ENCODE measurements around the gene FIP1L1.

Gene FIP1L1, protein sequence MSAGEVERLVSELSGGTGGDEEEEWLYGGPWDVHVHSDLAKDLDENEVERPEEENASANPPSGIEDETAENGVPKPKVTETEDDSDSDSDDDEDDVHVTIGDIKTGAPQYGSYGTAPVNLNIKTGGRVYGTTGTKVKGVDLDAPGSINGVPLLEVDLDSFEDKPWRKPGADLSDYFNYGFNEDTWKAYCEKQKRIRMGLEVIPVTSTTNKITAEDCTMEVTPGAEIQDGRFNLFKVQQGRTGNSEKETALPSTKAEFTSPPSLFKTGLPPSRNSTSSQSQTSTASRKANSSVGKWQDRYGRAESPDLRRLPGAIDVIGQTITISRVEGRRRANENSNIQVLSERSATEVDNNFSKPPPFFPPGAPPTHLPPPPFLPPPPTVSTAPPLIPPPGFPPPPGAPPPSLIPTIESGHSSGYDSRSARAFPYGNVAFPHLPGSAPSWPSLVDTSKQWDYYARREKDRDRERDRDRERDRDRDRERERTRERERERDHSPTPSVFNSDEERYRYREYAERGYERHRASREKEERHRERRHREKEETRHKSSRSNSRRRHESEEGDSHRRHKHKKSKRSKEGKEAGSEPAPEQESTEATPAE

DNA sequence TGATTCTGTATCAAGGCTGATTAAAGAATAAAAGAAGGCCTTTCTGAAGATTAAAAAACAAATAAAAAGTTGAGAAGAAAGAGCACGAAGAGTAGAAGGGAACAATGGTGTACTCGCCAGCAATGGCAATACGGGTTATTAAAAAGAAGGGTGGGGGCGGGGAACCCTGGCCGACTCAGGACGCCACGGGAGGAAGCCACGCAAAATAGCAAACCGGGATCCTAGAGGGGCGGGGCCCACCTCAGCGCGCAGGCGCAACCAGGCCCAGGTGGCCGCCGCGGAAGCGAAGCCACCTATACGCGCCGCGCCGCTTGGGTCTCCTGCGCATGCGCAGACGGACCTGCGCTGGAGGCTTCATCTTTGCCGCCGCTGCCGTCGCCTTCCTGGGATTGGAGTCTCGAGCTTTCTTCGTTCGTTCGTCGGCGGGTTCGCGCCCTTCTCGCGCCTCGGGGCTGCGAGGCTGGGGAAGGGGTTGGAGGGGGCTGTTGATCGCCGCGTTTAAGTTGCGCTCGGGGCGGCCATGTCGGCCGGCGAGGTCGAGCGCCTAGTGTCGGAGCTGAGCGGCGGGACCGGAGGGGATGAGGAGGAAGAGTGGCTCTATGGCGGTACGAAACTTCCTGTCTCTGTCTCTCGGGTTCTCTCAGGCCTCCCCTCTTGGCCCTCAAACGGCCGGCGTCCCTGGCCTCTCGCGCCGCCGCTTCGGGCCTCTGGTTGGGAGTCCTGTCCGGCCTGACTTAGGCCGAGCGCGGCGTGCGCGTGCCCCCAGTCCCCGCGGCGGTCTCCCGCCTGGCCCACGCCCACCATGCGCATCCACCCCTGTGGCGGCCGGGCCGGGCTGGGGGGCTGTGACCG, at the start of gene FIP1L1:
Gene FIP1L1 (plus strand): TSS at position 323 of the 852 bp plus-strand sequence. CDS start 198 bp downstream, at position 521.
- TF ChIP-seq GATA3 (IDR thresholded peaks at IDR 0.05; ENCODE audit: low read depth, low read length) (no peak), GATA2 (IDR thresholded peaks at IDR 0.05; ENCODE audit: low read depth, low read length) (no peak)

GRCh38 chr4:53346920-53347852, 30.3 kb upstream of the FIP1L1 start:
- TF ChIP-seq GATA2 (IDR thresholded peaks at IDR 0.05; ENCODE audit: low read depth, low read length), result no peak
- no peak for TF ChIP-seq GATA3 (IDR thresholded peaks at IDR 0.05; ENCODE audit: low read depth, low read length)

GRCh38 chr4:53348046-53348445, 29.4 kb upstream of the FIP1L1 start:
- TF ChIP-seq GATA3 (IDR thresholded peaks at IDR 0.05; ENCODE audit: low read depth, low read length) (no peak), GATA2 (IDR thresholded peaks at IDR 0.05; ENCODE audit: low read depth, low read length) (no peak)

DNA sequence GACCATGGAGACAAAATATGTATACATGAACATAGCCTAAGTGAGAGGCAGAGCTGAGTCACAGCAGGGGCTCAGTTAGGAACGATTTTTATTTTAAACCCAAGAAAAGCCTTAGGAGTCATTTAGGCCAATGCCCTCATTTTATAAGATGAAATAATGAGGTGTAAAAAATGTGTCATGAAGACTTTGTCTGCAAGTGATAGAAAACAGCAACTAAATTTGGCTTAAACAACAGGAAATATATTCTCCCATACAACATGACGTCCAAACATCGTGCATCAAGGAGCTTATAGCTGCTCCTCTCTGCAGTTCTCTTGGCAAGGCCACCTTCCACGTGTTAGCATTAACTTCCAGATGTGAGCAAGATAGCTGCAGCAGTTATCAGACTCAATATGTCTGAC, 28.4 kb upstream of the FIP1L1 start:
- TF ChIP-seq GATA2 (IDR thresholded peaks at IDR 0.05; ENCODE audit: low read depth, low read length) (no peak), GATA3 (IDR thresholded peaks at IDR 0.05; ENCODE audit: low read depth, low read length) (no peak)

GRCh38 chr4:53354012-53354722, 23.3 kb upstream of the FIP1L1 start:
- no peak for TF ChIP-seq GATA2 (IDR thresholded peaks at IDR 0.05; ENCODE audit: low read depth, low read length)
- TF ChIP-seq GATA3 (IDR thresholded peaks at IDR 0.05; ENCODE audit: low read depth, low read length), result no peak

DNA sequence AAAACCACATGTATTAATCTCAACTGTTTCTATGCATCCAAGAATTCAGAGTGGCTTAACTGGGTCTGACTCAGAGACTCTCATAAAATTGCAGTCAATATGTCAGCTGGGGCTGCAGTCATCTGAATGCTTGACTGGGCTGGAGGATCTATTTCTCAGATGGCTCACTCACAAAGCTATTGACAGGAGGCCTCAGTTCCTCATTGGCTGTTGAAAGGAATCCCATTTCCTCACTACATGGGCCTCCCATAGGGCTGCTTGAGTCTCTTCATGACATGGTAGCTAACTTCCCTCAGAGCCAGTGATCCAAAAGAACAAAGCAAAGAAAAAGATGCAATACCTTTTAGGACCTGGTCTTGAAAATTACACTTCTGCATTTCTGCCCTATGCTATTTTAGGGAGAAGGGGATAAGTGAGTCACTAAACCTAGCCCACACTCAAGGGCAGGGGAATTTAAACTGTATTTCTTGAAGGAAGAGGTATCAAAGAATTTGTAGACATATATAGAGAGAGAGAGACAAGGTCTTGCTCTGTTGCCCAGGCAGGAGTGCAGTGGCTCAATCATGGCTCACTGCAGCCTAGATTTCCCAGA, 21.4 kb upstream of the FIP1L1 start:
- no peak for TF ChIP-seq GATA3 (IDR thresholded peaks at IDR 0.05; ENCODE audit: low read depth, low read length)
- no peak for TF ChIP-seq GATA2 (IDR thresholded peaks at IDR 0.05; ENCODE audit: low read depth, low read length)

- TF ChIP-seq GATA2 (IDR thresholded peaks at IDR 0.05; ENCODE audit: low read depth, low read length) (no peak), GATA3 (IDR thresholded peaks at IDR 0.05; ENCODE audit: low read depth, low read length) (no peak)
Measured at GRCh38 chr4:53361451-53361850, 16.0 kb upstream of the FIP1L1 start.

DNA sequence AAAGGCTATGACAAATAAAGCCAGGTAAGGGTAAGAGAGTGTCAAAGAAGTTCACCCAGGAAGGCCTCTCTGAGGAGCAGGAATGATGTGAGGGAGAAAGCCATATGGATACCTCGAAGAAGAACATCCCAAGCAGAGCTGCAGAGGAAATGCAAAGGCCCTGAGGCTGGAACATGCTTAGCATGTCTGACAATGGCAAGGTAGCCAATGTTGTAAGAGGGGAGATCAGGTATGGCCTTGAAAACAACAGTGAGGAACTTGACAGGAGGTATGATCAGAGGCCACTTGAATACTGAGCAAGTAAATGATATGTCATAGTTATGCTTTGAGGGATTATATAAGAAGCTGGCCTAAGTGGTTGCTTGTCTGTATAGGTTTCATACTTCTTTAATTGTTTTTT, 15.3 kb upstream of the FIP1L1 start:
- no peak for TF ChIP-seq GATA2 (IDR thresholded peaks at IDR 0.05; ENCODE audit: low read depth, low read length)
- TF ChIP-seq GATA3 (IDR thresholded peaks at IDR 0.05; ENCODE audit: low read depth, low read length), result no peak

DNA sequence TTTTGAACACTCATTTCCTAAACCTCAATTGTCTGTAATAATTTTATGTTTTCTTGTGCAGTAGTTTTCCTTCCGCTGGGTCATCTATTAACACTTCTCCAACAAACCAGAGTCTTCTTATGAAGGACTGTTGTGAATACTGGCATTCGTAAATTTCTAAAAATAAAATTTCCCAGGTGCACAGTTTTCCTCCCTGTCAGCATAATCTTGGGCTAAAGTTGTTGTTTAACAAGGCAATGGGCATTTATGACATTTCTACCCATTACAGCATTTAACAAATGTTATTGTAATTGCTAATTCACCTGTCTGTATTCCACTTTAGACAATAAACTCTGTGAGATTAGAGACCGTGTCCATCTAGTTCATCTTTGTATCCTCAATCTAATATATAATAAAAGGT, 12.8 kb upstream of the FIP1L1 start:
- TF ChIP-seq GATA3 (IDR thresholded peaks at IDR 0.05; ENCODE audit: low read depth, low read length) (no peak), GATA2 (IDR thresholded peaks at IDR 0.05; ENCODE audit: low read depth, low read length) (no peak)

DNA sequence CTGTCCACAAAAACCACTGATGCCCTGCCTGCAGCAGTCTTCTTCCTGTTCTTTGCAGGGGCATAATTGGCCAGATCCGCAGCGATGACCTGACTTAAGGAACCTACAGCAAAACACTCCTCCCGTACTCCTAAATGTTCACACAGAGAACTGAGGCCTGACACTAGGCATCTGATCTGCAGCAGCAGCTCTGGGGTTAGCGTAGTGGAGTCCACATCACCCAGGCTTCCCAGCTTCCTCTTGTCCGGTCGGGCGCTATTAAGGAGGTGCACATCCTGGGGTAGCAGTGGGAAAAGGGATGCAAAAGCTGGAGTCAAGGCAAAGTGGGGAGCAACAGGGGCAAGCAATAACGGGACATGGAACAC, 12.3 kb upstream of the FIP1L1 start:
- TF ChIP-seq GATA2 (IDR thresholded peaks at IDR 0.05; ENCODE audit: low read depth, low read length), result no peak
- TF ChIP-seq GATA3 (IDR thresholded peaks at IDR 0.05; ENCODE audit: low read depth, low read length), result no peak

GRCh38 chr4:53365486-53366300, 11.7 kb upstream of the FIP1L1 start, which contains the start of gene SCFD2:
TSS of gene SCFD2 (minus strand) at chr4:53366061.
- TF ChIP-seq GATA2 (IDR thresholded peaks at IDR 0.05; ENCODE audit: low read depth, low read length) (peak; percentile 63), GATA3 (IDR thresholded peaks at IDR 0.05; ENCODE audit: low read depth, low read length) (no peak)

DNA sequence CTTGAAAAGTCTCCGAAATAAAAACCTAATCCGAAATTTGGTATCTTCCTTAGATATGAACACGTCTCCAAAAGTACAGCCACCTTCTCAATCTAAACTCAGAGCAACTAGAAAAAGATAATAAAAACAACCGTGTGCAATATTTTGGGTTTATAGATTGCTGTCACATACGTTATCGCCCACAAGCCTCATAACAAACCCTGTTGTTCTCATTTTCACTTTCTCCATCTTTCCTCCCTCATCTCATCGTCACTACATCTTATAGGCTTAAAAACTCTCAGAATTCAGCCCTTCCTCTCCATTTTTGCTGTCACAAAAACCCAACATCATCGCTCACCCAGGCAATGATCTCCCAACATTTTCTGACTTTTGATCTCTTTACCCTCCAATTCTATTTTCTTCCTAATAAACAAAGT, 11.1 kb upstream of the FIP1L1 start:
- TF ChIP-seq GATA2 (IDR thresholded peaks at IDR 0.05; ENCODE audit: low read depth, low read length) (no peak), GATA3 (IDR thresholded peaks at IDR 0.05; ENCODE audit: low read depth, low read length) (no peak)

Measured in SH-SY5Y (cell line).